K562 (cell line): ENCODE measurements around the gene TM7SF2. TPM values are rescaled to one million over a fixed set of nuclear protein-coding genes. Genes with fewer than 3 reads are reported as not detected.

Experiments
- ATAC-seq: fragments of 200-7000 bp; cut with Tn5 transposase; 3 replicates; pipeline ENCODE4 v1.9.1; 2020; ENCODE audit warnings: moderate library complexity
- BruUV-seq: library from RNA; stranded (reverse); fragments of 400-500 nt; replicated peaks from 2 replicates; lab custom pipeline; 2021; lab: Mats Ljungman, UMichigan
- CTCF ChIA-PET: fragments of 300-600 bp; formaldehyde crosslinking; extraction: SDS; loops from one replicate; lab custom pipeline; 2021; ENCODE audit warnings: low intra/inter-chr PET ratio; lab: Yijun Ruan, JAX
- POLR2A ChIA-PET: fragments of 300-600, 350-650 bp; sonication (Branson Sonifier 250); formaldehyde crosslinking; extraction: SDS; loops from one replicate; lab custom pipeline; 2021; ENCODE audit warnings: antibody characterized with exemption, inconsistent platforms; lab: Yijun Ruan, JAX
- DNase-seq, 4 experiments: peaks; one replicate each; pipeline versions ENCODE4 v3.0.0 to v3.0.0-alpha.2; 2011 to 2018; ENCODE audit warnings: low spot score in 3 of 4, mixed read lengths in 3 of 4; ENCODE audit errors: extremely low read depth in 1 of 4
- FAIRE-seq: peaks from 2 replicates; lab custom pipeline; 2011; peaks lifted over from hg19 to GRCh38; lab: Jason Lieb, UNC
- H2AFZ ChIP-seq: 2 replicates; pipeline ENCODE4 v1.6.0; 2011; ENCODE audit warnings: low read depth, low read length, control low read depth, inconsistent platforms
- H3K27ac ChIP-seq: fragments of 200-600 bp; 3 replicates; pipeline ENCODE4 v1.8.0; 2011; ENCODE audit warnings: low read depth, mild to moderate bottlenecking, control low read depth, inconsistent platforms, low read length, moderate library complexity, mixed read lengths; ENCODE audit errors: extremely low read depth
- H3K27me3 ChIP-seq, 2 experiments: fragments of 300-600 bp in 1 of 2; 2 replicates in 1 of 2; 3 replicates in 1 of 2; pipeline versions ENCODE4 v1.6.0 to v1.8.0; 2011; ENCODE audit warnings: inconsistent platforms in 2 of 2, low read length in 2 of 2, mild to moderate bottlenecking in 1 of 2, mixed read lengths in 1 of 2, moderate library complexity in 1 of 2; ENCODE audit not compliant: control insufficient read depth in 2 of 2, insufficient read depth in 2 of 2
- H3K36me3 ChIP-seq: fragments of 300-600 bp; 3 replicates; pipeline ENCODE4 v1.8.0; 2011; ENCODE audit warnings: mild to moderate bottlenecking, low read length, inconsistent platforms; ENCODE audit not compliant: control insufficient read depth, insufficient read depth
- H3K4me1 ChIP-seq, 2 experiments: fragments of 200-600 bp in 1 of 2; replicated peaks in 1 of 2; 2 replicates in 1 of 2; 3 replicates in 1 of 2; pipeline versions ENCODE4 v1.5.1 to v1.8.0; 2011; ENCODE audit warnings: inconsistent platforms in 2 of 2, low read length in 2 of 2, mild to moderate bottlenecking in 1 of 2, mixed read lengths in 1 of 2, moderate library complexity in 1 of 2; ENCODE audit not compliant: control insufficient read depth in 2 of 2, insufficient read depth in 2 of 2
- H3K4me2 ChIP-seq: 2 replicates; pipeline ENCODE4 v1.6.1; 2011; ENCODE audit warnings: low read length, control low read depth, inconsistent platforms, mixed read lengths; ENCODE audit not compliant: insufficient read depth
- H3K4me3 ChIP-seq: fragments of 200-600 bp; sonication (generic), shearing (Covaris generic); 2 replicates; pipeline ENCODE4 v1.5.1; 2016; ENCODE audit warnings: control low read depth, inconsistent platforms
- H3K79me2 ChIP-seq: fragments of 200-600 bp; 3 replicates; pipeline ENCODE4 v1.8.0; 2011; ENCODE audit warnings: low read length, inconsistent platforms; ENCODE audit not compliant: control insufficient read depth, insufficient read depth
- H3K9ac ChIP-seq, 2 experiments: 2 replicates each; pipeline versions ENCODE4 v1.6.0 to v1.6.1; 2011; ENCODE audit warnings: low read depth in 2 of 2, low read length in 2 of 2, control low read depth in 1 of 2, inconsistent platforms in 1 of 2, mild to moderate bottlenecking in 1 of 2, mixed read lengths in 1 of 2; ENCODE audit not compliant: insufficient read depth in 1 of 2
- H3K9me1 ChIP-seq: one replicate; pipeline ENCODE4 v1.6.0; 2011; ENCODE audit warnings: inconsistent platforms, mild to moderate bottlenecking, low read length, moderate library complexity; ENCODE audit not compliant: control insufficient read depth, insufficient read depth
- H3K9me3 ChIP-seq: replicated peaks from 2 replicates; pipeline ENCODE4 v1.5.1; 2011; ENCODE audit warnings: low read depth, low read length, inconsistent platforms; ENCODE audit not compliant: control insufficient read depth, insufficient read depth
- H4K20me1 ChIP-seq: replicated peaks from 2 replicates; pipeline ENCODE4 v1.6.1; 2011; ENCODE audit warnings: low read length, inconsistent platforms, mixed read lengths; ENCODE audit not compliant: control insufficient read depth, insufficient read depth
- FOXP1 ChIP-seq: sonication (generic); formaldehyde crosslinking; IDR thresholded peaks from 2 replicates; pipeline ENCODE4 v1.8.0; 2022; ENCODE audit warnings: mild to moderate bottlenecking, missing genetic modification reagents
- NCOA2 ChIP-seq, 2 experiments: fragments of 450-650 bp; IDR thresholded peaks; 2 replicates each; pipeline ENCODE4 v1.6.1; 2018; ENCODE audit warnings: mild to moderate bottlenecking in 2 of 2, moderate library complexity in 1 of 2; ENCODE audit not compliant: partially characterized antibody in 2 of 2
- NCOR1 ChIP-seq: fragments of 450-650 bp; IDR thresholded peaks from 2 replicates; pipeline ENCODE4 v1.6.1; 2016; ENCODE audit warnings: mild to moderate bottlenecking, moderate library complexity
- NFYB ChIP-seq: IDR thresholded peaks from 2 replicates; pipeline ENCODE4 v1.6.1; 2011; ENCODE audit warnings: mild to moderate bottlenecking, moderate library complexity; ENCODE audit not compliant: insufficient read length; ENCODE audit errors: extremely low read depth
- SREBF2 ChIP-seq: sonication (generic); formaldehyde crosslinking; IDR thresholded peaks from 2 replicates; pipeline ENCODE4 v1.4.0; 2020; ENCODE audit warnings: mild to moderate bottlenecking, missing genetic modification reagents
- TCF7 ChIP-seq: sonication (generic); IDR thresholded peaks from 2 replicates; pipeline ENCODE4 v1.6.1; 2016; ENCODE audit warnings: antibody characterized with exemption, borderline replicate concordance
- WGBS: fragments of 100-300 bp; shearing (Covaris generic); methylation state at CpG from one replicate; pipeline ENCODE4 v1.1.6; 2016; ENCODE audit warnings: low coverage, mixed read lengths; ENCODE audit not compliant: insufficient coverage; ENCODE audit errors: missing lambda C conversion rate; 5-methylcytosine and 5-hydroxymethylcytosine counted together
- in situ Hi-C: fragments of 300-500 bp; cut with MboI; formaldehyde crosslinking; loops from 4 replicates; pipeline ENCODE4 v1.15.0; 2018; ENCODE audit warnings: inconsistent platforms, mixed read lengths
- intact Hi-C: fragments of 100-400 bp; cut with micrococcal nuclease; formaldehyde crosslinking; loops from 2 replicates; pipeline ENCODE4 v1.14.2; 2022
- polyA plus RNA-seq, 8 experiments: library from polyadenylated mRNA; depleted of rRNA in 4 of 8; stranded (reverse) in 5 of 8; unstranded in 3 of 8; fragments of >200 nt; fragmentation: Nextera tagmentation in 2 of 8; fragmentation: Illumina TruSeq in 1 of 8; extraction: Ambion mirVana in 2 of 8; extraction: Trizol in 1 of 8; gene quantifications; 2 replicates each; pipeline versions ENCODE4 v1.2.1 to v1.2.3, GENCODE V29; 2011 to 2014; ENCODE audit warnings: inconsistent platforms in 1 of 8, missing spikeins in 1 of 8
- total RNA-seq, 7 experiments: library from RNA; depleted of rRNA in 6 of 7; stranded (reverse); fragments of >200 nt in 6 of 7; fragmentation: Illumina TruSeq in 2 of 7; extraction: Trizol in 2 of 7; gene quantifications; 2 replicates each; pipeline versions ENCODE4 v1.2.1 to v1.2.3, GENCODE V29; 2011 to 2021; ENCODE audit warnings: low replicate concordance in 1 of 7
- TF ChIP-seq, protein P1 (sequence below): fragments of 450-650 bp; IDR thresholded peaks from 2 replicates; pipeline ENCODE4 v1.6.1; 2016; ENCODE audit warnings: mild to moderate bottlenecking
- TF ChIP-seq, protein P2 (sequence below): sonication (generic); formaldehyde crosslinking; IDR thresholded peaks from 2 replicates; pipeline ENCODE4 v1.9.0; 2022; ENCODE audit warnings: mild to moderate bottlenecking, missing genetic modification reagents

Gene TM7SF2
- total and polyA plus RNA-seq, 9 of the 15 experiments (the other 6 are each of a cell fraction or from before 2014, with no cell fraction given): 1.2 to 22.0 (median 14.3) TPM

DNA sequence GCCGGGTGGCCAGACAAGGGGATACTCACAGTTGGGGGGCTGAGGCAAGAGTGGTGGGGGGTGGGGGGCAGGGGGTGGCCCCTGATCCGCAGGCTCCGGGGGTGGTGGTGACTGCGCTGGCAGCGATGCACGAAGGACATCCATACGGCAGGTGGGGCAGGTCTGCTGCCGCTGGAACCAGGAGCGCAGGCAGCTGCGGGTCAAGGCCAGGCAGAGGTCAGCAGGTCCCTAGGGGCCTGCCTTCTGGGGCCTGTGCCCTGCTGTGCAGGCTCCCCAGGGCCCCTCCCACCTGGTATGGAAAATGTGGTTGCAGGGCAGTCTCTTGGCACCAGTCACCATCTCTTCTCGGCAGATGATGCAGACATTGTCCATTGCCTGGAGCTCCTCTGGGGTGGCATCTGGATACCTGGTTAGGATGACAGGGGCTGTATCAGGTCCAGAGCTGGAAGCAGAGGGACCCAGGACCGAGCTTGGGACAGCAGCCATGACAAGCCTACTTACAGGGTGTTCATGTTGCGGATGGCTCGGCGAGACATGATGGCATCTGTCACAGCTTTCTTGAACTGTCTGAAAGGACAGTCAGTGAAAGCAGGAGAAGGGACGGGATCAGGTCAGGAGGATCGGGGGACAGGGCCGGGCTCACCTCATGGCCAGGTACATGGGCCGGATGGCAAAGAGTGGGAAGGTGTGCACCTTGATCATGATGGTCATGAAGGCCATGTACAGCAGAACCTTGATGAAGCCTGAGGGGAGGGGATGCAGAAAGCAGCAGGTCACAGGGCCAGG is 19.2 kb downstream of the TM7SF2 start:
- Histone ChIP-seq H2AFZ (no peak overlapping the region), H3K4me2 (no peak overlapping the region), H3K9ac (no peak overlapping the region), H3K9me1 (peaks cover 4% of the 10 kb centered on the region), H4K20me1 (peaks cover 9% of the 10 kb centered on the region; the same call in 1 of the 2 replicates), H3K27me3 (no peaks in the 10 kb centered on the region), H3K36me3 (peaks cover 71% of the 10 kb centered on the region), H3K4me3 (no peak overlapping the region), H3K27ac (no peak overlapping the region), H3K4me1 (peaks cover 13 to 38% of the 10 kb centered on the region in 2 experiments; a peak in 4 of 5 replicates), H3K79me2 (peaks cover 41% of the 10 kb centered on the region), H3K9me3 (no peaks in the 10 kb centered on the region)
- intact Hi-C loops (no loop called here), in situ Hi-C loops (no loop called here)
- DNase-seq (no peak), ATAC-seq (no peak), FAIRE-seq (no peak)
- CTCF ChIA-PET: no interaction called here
- WGBS: 97% methylated on average over 10 of the region's 19 CpGs
- TF ChIP-seq TCF7 (no peak), NFYB (no peak), NCOR1 (no peak), FOXP1 (no peak), NCOA2 (IDR thresholded peaks at IDR 0.05; ENCODE audit: partially characterized antibody in 2 of 2) (no peak), SREBF2 (no peak)
- TF ChIP-seq, protein P1, sequence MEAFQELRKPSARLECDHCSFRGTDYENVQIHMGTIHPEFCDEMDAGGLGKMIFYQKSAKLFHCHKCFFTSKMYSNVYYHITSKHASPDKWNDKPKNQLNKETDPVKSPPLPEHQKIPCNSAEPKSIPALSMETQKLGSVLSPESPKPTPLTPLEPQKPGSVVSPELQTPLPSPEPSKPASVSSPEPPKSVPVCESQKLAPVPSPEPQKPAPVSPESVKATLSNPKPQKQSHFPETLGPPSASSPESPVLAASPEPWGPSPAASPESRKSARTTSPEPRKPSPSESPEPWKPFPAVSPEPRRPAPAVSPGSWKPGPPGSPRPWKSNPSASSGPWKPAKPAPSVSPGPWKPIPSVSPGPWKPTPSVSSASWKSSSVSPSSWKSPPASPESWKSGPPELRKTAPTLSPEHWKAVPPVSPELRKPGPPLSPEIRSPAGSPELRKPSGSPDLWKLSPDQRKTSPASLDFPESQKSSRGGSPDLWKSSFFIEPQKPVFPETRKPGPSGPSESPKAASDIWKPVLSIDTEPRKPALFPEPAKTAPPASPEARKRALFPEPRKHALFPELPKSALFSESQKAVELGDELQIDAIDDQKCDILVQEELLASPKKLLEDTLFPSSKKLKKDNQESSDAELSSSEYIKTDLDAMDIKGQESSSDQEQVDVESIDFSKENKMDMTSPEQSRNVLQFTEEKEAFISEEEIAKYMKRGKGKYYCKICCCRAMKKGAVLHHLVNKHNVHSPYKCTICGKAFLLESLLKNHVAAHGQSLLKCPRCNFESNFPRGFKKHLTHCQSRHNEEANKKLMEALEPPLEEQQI: no peak
- TF ChIP-seq, protein P2, sequence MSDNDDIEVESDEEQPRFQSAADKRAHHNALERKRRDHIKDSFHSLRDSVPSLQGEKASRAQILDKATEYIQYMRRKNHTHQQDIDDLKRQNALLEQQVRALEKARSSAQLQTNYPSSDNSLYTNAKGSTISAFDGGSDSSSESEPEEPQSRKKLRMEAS (CRISPR knock-in tag): 0 out of 2 replicates have a peak, but pooled peaks have one; percentile 16
- no TSS peak for BruUV-seq
- POLR2A ChIA-PET: interaction anchor here (1.1 to 8.4 kb wide), 5 partner anchors 10 to 286 kb away, joined by 4 to 182 read pairs (median 4); partner anchors contain the start of genes FAU, MRPL49, SPDYC and ZNHIT2
